OCI-LY3 (cell line): Measurements from ENCODE around the gene KCNAB1.

ENCODE experiments used
- EZH2phosphoT487 ChIP-seq: fragments of 200-600 bp; shearing (Covaris generic); IDR thresholded peaks from 2 replicates; pipeline ENCODE4 v1.6.1; 2018; ENCODE audit warnings: antibody characterized with exemption, mixed run types, low read depth
- TF ChIP-seq, protein P1 (sequence below): fragments of 200-600, 300-600 bp; sonication (generic); IDR thresholded peaks from 2 replicates; pipeline ENCODE4 v1.5.1; 2014; ENCODE audit warnings: antibody characterized with exemption, low read length, low read depth

DNA sequence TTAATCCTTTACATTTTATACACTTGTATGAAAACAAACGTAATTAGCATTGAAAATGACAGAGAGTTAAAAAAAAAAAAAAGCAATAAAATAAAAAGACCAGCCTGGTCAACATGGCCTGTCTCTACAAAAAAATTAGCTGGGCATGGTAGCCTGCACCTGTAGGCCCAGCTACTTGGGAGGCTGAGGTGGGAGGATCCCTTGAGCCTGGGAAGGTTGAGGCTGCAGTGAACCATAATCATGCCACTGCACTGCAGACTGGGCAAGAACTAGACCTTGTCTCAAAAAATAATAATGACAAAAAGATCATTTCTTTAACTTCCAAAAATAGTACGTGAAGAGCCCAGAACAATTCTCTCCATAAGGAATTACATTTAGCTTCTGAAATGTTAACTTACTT lies 432.6 kb downstream of the KCNAB1 start:
- TF ChIP-seq, protein P1, sequence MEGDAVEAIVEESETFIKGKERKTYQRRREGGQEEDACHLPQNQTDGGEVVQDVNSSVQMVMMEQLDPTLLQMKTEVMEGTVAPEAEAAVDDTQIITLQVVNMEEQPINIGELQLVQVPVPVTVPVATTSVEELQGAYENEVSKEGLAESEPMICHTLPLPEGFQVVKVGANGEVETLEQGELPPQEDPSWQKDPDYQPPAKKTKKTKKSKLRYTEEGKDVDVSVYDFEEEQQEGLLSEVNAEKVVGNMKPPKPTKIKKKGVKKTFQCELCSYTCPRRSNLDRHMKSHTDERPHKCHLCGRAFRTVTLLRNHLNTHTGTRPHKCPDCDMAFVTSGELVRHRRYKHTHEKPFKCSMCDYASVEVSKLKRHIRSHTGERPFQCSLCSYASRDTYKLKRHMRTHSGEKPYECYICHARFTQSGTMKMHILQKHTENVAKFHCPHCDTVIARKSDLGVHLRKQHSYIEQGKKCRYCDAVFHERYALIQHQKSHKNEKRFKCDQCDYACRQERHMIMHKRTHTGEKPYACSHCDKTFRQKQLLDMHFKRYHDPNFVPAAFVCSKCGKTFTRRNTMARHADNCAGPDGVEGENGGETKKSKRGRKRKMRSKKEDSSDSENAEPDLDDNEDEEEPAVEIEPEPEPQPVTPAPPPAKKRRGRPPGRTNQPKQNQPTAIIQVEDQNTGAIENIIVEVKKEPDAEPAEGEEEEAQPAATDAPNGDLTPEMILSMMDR = no peak
- TF ChIP-seq EZH2phosphoT487 = no peak
